ENCODE results near the gene SRBD1.

The SRBD1 gene, protein sequence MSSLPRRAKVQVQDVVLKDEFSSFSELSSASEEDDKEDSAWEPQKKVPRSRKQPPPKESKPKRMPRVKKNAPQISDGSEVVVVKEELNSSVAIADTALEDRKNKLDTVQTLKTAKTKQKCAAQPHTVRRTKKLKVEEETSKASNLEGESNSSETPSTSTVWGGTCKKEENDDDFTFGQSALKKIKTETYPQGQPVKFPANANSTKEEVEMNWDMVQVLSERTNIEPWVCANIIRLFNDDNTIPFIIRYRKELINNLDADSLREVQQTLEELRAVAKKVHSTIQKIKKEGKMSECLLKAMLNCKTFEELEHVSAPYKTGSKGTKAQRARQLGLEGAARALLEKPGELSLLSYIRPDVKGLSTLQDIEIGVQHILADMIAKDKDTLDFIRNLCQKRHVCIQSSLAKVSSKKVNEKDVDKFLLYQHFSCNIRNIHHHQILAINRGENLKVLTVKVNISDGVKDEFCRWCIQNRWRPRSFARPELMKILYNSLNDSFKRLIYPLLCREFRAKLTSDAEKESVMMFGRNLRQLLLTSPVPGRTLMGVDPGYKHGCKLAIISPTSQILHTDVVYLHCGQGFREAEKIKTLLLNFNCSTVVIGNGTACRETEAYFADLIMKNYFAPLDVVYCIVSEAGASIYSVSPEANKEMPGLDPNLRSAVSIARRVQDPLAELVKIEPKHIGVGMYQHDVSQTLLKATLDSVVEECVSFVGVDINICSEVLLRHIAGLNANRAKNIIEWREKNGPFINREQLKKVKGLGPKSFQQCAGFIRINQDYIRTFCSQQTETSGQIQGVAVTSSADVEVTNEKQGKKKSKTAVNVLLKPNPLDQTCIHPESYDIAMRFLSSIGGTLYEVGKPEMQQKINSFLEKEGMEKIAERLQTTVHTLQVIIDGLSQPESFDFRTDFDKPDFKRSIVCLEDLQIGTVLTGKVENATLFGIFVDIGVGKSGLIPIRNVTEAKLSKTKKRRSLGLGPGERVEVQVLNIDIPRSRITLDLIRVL

DNA sequence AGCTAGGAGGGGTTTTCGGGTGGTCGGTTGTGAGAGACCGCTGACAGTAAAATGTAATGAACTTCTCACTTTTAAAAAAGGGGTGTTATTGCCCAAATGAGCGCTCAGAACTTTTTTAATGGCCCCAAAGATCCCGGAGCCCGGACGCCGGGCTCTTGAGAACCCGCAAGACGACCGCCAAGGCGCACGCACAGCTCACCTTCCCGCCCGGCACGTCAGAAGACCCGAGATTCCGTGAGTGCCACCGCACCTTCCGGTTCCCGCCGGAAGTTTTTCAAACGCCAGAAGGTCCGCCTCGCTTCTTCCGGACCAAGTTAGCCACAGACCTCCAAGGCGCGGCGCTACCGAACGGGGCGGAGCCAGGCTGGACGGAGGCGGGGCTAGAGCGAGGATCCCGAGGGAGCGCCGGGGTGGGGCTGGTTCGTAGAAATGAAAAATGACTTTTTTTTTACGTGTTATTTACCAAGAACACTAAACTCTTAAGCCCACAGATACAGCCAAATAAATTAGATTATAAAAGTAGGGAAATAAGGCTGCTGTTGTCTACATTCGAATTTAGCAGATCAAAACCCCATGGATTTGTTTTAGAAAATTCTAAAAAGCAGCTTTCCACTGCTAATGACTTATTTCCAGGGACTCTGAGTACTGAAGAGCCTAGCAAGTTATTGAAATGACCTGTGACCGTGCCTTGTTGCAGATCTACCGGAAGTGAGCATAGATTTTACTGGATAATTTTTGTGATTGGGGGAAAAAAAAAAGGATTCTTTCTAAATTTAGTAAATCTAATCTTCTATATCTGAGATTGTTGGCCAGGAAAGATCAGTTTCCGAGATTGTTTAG is at the start of gene SRBD1:
SRBD1 (minus strand) TSS at position 248 of the 840 bp plus-strand sequence. CDS start 5,826 bp downstream, outside the sequence.
- DNase-seq (ENCODE audit: low read depth in 3 of 3): peak; percentile 86 to 95 (median 87)

DNA sequence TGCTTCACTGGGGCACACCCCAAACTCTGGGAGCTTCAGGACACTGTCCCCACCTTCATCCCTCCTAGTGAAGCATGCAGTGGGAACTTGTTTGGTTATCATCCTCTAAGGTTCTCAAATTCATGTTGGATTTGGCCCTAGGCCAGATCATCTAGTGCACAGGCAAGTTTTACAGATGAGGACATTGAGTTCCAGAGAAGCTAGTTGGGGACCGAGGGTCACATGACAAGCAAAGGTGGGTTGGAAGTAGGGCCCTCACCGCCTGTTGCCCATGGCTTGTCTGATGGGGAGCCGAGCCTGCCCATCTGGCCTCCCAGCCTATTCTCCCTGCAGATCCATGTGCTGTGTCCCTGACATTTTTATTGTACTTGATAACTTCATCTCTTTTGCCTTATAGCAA is 43.2 kb upstream of the SRBD1 start:
- no peak for DNase-seq (ENCODE audit: low read depth in 3 of 3)

DNA sequence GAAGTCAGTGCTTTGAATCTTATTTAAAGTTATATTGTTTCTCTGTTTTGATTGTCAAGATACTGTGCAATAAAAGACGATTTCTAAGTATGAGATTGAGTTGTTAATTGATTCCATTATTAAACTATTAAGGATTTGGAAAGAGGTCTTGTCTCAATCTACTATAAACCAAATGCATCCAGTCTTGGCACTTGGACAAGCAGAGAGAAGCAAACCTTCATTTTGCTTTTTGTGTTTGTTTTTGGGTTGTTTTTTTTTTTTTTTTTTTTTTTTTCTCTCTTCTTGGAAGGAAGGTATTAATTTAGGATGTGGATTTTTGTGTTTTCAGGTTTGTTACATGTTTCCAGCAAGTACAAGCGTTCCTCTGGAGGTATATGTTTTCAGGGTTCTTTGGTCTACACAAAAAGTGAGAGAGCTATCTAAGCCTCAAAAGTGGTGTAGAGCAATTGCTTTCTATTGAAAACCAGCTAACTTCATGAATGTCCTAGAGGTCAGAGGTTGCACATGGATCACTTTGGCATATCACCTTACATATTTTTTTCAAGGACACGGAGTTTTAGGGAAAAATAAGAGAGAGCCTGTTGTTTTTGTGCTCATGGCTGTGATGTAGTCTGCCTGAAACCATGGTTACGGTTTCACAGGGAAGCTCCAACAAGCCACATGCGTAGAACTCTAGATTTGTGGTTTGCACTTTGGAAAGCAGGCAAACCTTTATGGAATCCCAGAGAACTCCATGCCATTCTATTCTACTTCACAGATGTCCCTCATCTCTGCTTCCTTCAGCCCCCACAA is 42.3 kb upstream of the SRBD1 start:
- no peak for DNase-seq (ENCODE audit: low read depth in 3 of 3)

DNA sequence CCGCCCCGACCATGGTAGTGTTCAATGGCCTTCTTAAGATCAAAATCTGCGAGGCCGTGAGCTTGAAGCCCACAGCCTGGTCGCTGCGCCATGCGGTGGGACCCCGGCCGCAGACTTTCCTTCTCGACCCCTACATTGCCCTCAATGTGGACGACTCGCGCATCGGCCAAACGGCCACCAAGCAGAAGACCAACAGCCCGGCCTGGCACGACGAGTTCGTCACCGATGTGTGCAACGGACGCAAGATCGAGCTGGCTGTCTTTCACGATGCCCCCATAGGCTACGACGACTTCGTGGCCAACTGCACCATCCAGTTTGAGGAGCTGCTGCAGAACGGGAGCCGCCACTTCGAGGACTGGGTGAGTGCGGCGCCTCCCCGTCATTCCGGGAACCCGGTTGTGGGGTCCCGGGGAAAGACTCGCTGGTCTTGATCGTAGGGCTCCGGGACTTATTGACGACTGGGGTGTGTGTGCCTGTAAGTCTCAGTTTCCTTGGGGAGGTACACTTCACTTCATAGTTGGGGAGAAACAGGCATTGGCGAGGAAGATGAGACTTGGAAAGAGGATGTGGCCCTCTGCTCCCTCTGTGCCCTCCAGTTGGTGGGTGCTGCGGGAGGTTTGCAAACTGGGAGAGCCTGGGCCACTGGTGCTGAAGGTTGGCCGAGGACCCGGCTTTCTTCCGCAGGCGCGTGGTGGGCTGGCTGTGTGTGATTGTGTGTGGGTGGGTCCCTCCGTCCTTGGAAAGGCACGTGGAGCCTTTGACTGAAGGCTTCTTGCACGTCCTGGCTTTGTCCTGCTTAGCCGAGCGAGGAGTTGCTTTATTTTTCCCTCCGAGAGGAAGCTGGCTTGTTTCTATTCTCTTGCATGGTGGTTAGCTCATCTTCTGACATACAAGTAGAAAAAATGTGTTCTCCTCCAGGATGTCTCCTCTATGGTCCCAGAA is 41.3 kb upstream of the SRBD1 start:
- peak in 1 of 3 experiments; percentile 24 for DNase-seq (ENCODE audit: low read depth in 3 of 3)

DNA sequence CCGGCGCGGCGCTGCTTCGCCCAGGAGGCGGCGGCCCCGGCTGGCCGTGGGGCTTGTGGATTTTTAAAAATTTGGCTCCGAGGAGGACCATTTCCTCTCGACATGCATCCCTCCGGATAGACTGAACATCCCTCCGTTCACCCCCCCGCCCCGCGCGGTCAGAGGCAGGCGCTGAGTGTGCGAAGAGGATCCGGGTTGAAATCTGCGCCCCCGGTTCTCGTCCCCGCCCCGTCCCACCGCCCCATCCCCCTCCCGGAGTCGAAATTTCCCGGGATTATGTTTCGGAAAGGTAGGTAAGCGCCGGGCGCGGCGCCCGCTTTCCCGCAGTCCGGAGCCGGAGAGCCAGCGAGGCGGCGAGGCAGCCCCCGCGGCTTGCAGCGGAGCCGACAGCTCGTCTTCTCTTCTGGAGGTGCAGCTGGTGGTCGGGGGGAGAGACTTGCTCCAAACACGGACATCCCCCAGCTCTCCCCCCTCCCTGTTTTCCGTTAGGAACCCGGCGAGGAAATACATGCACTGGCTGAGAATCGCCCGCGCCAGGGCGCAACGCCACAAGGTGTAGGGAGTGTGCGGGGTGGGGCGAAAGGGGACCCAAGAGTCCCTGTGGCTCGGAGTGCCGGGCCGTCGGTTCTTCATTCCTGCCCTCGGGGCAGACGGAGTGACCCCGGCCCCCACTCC is 40.5 kb upstream of the SRBD1 start, which contains the start of gene PRKCE:
PRKCE (plus strand) TSS at position 261 of the 675 bp plus-strand sequence.
- DNase-seq (ENCODE audit: low read depth in 3 of 3): peak in 1 of 3 experiments; percentile 51

DNA sequence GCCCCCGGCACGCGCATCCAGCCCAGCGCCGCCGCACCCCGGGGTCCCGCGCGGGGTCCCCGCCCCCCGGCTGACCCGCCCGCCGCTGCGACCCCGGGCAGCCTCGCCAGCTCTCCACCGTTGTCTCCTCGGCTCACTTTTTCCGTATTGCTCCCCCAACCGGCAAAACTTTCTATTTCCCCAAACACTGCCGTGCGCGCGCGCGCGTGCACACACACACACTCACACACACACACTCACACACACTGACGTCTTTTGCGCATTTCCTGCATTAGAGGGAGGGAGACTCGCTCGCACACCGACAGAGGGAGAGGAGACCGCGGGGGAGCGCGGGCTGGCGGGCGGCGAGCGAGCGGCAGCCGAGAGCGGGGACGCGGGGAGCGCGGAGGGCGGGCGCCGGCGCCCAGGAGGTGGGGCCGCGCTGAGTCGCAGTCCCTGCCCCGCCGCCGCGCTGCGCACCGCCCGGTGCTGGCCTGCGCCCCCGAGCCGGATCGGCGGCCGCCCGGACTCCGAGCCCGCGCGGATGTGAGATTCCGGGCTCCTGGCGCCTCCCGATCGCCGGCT is 39.9 kb upstream of the SRBD1 start:
- DNase-seq (ENCODE audit: low read depth in 3 of 3): peak; percentile 82 to 85 (median 83)

DNA sequence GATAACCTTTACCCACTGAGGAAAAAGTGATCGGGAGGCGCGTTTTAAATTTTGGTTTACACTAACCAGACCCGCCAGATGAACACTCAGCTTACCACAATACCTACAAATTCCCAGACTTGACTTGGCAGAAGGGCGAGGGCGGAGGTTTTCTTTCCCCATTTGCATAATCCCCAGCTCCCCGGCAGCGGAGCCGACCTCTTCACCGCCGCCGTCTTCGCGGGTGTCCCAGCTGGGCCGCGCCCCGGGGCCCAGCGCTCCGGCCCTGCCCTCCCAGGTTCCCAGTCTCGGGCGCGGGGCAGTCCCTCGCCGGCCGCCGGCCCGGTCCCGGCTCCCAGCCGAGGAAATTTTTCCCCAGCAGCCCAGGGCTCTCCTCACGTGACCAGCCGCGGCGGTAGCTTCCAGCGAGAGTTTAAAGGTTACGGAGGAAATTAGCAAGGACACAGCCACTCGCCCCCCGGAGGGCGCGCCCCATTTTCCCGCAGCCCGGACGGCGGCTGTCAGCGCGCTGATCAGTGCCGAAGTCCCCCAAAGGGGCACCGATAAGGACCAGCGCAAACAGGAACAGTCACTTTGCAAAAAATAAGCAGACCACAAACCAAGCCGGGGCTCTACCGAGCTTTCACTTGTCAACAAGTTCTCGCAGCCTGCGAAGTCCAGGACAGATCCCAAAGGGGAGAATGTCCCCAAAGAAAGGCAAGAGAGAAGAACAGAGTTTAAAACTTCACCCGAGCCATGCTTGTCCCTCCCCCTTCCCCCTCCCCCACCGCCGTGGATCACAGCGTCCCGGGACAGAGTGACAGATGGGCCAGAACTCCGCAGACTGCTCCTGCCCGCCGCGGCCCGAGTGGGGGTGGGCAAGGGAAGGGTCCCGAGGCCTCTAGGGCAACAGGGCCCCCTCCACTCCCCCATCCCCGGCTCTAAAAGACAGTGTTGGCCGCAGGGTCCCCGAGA is 39.1 kb upstream of the SRBD1 start:
- peak in 2 of 3 experiments; percentile 36 to 57 for DNase-seq (ENCODE audit: low read depth in 3 of 3)

DNA sequence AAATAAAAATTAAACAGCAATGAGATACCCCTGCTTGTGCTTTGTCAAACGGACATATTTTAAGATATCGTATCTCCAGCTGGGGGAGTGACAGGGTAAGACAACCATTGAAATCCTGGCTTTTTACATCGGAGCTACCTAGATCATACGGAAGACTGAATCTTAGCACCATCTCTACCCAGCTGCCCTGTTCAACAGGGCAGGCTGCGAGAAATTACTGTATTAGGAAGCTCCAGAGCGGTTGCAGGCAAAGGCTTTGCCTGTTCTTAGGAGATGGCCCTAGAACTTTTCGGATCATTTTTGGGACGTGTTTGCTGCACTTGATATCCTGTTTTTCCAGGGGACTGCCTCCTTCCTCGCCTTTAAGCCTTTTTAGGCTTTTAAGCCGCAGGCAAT is 38.4 kb upstream of the SRBD1 start:
- DNase-seq (ENCODE audit: low read depth in 3 of 3): no peak

DNA sequence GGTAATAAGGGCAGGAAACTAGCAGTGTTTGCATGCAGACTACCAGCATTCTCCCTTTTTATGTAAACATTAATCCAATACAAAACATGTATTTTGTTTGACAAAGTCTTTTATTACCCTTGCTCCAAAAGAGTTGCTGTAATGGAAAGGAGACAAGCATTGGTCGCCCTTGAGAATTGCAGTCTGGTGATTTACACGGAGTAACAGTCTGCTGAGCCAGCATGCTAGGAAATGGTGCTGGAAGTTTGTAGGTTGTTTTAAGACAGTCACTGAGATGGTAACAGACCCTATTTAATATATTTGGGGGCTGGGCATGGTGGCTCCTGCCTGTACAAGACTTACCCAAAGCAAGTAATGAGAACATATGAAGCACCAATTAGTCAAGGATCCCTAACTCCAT is 37.6 kb upstream of the SRBD1 start:
- DNase-seq (ENCODE audit: low read depth in 3 of 3): no peak

DNA sequence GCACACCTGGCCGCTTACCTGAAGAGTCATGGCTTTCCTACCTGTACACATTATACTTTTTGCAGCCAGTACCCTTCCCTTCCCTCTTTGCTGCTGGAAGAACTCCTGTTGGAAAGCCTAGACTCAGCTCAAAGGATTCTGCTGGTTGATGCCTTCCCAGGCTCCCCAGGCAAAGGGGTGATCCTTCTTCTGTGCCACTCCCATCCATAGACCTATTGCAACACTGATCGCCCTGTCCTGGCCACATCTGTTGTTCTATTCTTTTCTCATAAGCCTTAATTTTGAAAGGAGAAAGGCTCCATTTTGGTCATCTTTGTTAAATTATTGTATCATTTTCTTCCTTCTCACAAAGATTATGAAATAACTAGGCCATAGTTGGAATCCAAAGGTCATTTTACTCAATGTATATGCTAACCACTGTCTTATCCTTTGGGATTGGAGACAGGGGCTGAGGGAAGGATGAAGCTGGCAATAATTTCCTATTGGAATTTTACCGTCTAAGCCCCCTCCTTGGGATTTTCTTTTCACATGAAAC is 37.0 kb upstream of the SRBD1 start:
- DNase-seq (ENCODE audit: low read depth in 3 of 3): no peak

DNA sequence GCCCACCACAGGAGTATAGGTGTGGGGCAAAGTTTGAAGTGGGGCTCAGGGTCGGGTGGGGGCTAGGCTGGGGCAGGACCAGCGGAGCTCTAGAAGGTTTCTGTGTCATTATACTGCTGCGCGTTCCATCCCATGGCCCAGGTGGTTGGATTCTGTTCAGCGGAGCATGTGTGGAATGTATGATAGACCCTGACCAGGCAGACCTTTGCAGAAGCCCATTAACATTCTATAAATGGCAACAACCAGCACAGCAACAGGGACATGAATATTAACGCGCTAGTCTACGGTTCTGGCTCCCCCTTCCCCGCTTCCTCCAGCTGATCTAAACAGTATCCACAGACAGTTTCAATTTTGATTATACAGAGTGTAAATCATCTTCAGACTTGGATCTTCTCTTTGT is 36.3 kb upstream of the SRBD1 start:
- no peak for DNase-seq (ENCODE audit: low read depth in 3 of 3)

DNA sequence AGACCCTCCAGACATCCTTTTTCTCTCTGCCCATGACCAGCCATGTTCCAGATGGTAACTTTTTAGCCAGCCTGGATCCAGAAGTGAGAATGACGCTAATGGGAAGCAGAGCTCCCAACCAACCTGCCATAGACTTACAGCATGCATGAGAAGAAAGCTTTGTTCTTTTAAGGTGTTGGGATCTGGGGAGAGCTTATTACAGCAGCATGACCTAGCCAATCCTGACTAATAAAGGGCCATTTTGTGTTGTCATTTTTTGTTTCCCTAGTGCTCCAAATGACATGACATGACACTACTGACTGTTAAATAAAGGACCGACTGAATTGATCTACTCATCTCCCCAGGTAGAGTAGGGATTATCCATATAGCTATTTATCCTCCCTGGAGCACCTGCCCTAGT is 35.2 kb upstream of the SRBD1 start:
- no peak for DNase-seq (ENCODE audit: low read depth in 3 of 3)

DNA sequence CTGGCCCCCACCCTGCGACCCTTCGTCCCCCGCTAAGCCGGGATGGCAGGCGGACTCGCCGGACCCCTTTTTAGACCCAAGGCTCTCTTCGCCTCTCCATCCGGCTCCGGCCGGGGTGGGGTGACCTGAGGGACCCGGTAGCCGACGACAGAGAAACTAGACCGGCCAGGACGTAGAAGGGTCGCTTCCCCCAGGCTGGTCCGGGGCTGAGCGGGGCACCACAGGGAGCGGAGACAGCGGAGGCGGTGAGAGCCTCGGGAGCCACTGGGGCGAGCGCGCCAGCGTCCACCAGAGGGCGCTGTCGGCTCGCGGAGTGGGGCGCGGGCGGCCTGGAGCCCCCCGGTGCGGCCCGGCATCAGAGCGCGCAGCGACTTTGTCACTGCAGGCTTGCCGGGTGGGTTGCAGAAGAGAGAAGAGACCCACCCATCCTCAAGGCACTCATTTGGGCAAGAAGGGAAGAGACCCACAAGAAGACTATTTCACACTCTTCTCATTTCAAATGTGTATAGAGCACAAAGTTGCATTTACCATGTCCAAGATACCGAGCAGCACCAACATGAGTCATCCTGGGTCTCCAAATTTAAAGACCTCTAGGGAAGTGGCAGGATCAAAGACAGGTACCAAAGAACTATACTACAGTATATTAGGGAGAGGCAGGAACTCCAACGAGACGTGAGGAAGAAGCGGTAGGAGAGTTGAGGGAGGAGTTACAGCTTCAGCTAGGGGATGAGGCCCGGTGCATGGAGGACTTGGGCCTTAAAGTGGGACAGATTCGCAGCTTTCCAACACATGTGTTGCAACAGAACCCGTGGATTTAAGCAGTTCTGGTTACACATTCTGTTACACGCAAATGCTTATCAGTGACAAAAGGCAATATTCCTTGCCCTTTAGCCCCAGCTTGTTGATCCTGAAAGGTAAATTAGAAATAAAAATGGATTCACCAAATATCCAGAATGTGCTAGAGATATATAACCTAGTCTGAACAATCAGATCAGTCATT is 32.8 kb upstream of the SRBD1 start:
- peak in 2 of 3 experiments; percentile 56 to 65 for DNase-seq (ENCODE audit: low read depth in 3 of 3)

DNA sequence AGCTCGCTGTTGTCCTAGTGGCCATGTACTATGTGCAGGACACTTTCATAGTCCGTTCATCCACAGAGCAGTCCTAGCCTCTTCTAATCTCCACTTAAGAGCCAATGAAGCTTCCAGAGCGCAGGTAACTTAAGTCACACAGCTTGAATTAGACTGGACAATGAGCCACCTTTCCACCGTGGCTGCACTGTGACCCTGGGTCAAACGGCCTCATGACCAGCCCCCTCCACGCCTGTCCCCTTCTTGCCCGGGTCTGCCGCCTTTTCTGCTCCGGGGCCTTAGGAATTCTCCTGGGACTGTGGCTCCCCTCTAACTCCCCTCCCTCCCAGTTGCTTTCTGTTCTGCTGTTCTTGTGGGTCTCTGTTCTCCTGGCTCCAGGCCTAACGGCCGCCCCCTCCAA is 32.0 kb upstream of the SRBD1 start:
- no peak for DNase-seq (ENCODE audit: low read depth in 3 of 3)

DNA sequence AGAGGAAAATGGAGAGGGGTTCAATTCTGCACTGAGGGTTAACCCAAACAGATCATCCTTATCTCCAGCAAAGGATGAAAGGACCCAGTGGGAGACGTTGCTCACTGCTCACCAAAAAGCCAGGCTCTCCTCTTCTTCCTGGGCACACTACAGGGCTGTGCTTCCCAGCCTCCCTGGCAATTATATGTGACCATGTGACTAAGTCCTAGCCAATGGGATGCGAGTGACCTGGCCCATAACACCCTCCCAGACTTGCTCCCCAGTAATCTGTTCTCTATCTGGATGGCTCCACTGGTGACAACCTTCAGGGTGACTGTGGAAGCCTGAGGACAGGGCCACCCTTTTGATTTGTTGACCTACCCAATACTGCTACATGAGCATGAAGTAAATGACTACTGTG is 29.5 kb upstream of the SRBD1 start:
- DNase-seq (ENCODE audit: low read depth in 3 of 3): no peak

DNA sequence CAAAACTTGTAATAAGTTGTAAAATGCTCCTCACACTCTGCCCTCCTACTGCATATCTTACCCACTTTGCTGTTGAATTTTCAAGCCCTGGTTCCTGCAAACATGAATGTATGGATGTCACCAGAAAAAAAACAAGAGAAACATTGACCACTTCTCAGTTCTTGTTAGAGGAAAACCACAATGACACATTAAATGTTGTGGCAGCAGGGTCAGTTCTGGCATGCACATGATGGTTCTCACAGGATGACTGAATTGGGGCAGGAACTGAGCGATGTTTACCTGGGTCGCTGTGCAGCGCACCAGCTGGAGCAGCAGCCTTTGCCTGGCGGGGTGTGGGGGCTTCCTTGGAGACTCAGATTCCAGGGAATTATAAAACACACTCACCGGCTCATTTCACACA is 26.4 kb upstream of the SRBD1 start:
- no peak for DNase-seq (ENCODE audit: low read depth in 3 of 3)
